HepG2 (cell line): ENCODE measurements around the gene UQCRC1. TPM values are rescaled to one million over a fixed set of nuclear protein-coding genes. Genes with fewer than 3 reads are reported as not detected.

Source experiments
- ARNT2 ChIP-seq: sonication (generic); formaldehyde crosslinking; IDR thresholded peaks from 2 replicates; pipeline ENCODE4 v1.8.0; 2022; ENCODE audit warnings: mild to moderate bottlenecking, low read depth, missing genetic modification reagents, moderate library complexity
- CERS6 ChIP-seq: sonication (generic); formaldehyde crosslinking; IDR thresholded peaks from 2 replicates; pipeline ENCODE4 v1.5.0; 2020; ENCODE audit warnings: missing genetic modification reagents
- DR1 ChIP-seq: sonication (generic); formaldehyde crosslinking; IDR thresholded peaks from 2 replicates; pipeline ENCODE4 v1.8.0; 2021; ENCODE audit warnings: mild to moderate bottlenecking, missing genetic modification reagents, inconsistent platforms
- GPBP1L1 ChIP-seq: sonication (generic); formaldehyde crosslinking; IDR thresholded peaks from 2 replicates; pipeline ENCODE4 v1.5.0; 2020; ENCODE audit warnings: mild to moderate bottlenecking, missing genetic modification reagents
- HES4 ChIP-seq: sonication (generic); formaldehyde crosslinking; IDR thresholded peaks from 2 replicates; pipeline ENCODE4 v1.9.0; 2021; ENCODE audit warnings: mild to moderate bottlenecking, missing genetic modification reagents, borderline replicate concordance
- HMG20B ChIP-seq: conservative IDR thresholded peaks from 2 replicates; pipeline ENCODE4 v1.6.1; 2016; ENCODE audit warnings: missing genetic modification reagents, missing compliant biosample characterization
- HOXA3 ChIP-seq: sonication (generic); formaldehyde crosslinking; IDR thresholded peaks from 2 replicates; pipeline ENCODE4 v1.5.0; 2020; ENCODE audit warnings: missing genetic modification reagents
- MBNL3 ChIP-seq: fragments of 250-450 bp; sonication (Bioruptor Pico); conservative IDR thresholded peaks from 2 replicates; pipeline ENCODE4 v1.8.0; 2022; ENCODE audit warnings: mild to moderate bottlenecking, inconsistent platforms
- MYNN ChIP-seq: sonication (generic); formaldehyde crosslinking; IDR thresholded peaks from 2 replicates; pipeline ENCODE4 v1.4.0; 2020; ENCODE audit warnings: mild to moderate bottlenecking, low read depth, missing genetic modification reagents
- PREB ChIP-seq: sonication (generic); formaldehyde crosslinking; IDR thresholded peaks from 2 replicates; pipeline ENCODE4 v1.4.0; 2020; ENCODE audit warnings: missing genetic modification reagents
- RAD51 ChIP-seq: fragments of 450-650 bp; IDR thresholded peaks from 2 replicates; pipeline ENCODE4 v1.6.1; 2016; ENCODE audit warnings: borderline replicate concordance
- ZBTB37 ChIP-seq: sonication (generic); formaldehyde crosslinking; IDR thresholded peaks from 2 replicates; pipeline ENCODE4 v1.4.0; 2020; ENCODE audit warnings: mild to moderate bottlenecking, missing genetic modification reagents
- ZNF142 ChIP-seq: sonication (generic); formaldehyde crosslinking; IDR thresholded peaks from 2 replicates; pipeline ENCODE4 v1.4.0; 2020; ENCODE audit warnings: missing genetic modification reagents
- ZNF253 ChIP-seq: sonication (generic); formaldehyde crosslinking; IDR thresholded peaks from 2 replicates; pipeline ENCODE4 v1.8.0; 2022; ENCODE audit warnings: mild to moderate bottlenecking, missing genetic modification reagents, borderline replicate concordance
- ZNF350 ChIP-seq: sonication (generic); formaldehyde crosslinking; IDR thresholded peaks from 2 replicates; pipeline ENCODE4 v1.4.0; 2020; ENCODE audit warnings: mild to moderate bottlenecking, low read depth, missing genetic modification reagents, borderline replicate concordance
- ZNF354B ChIP-seq: sonication (generic); formaldehyde crosslinking; IDR thresholded peaks from 2 replicates; pipeline ENCODE4 v1.8.0; 2022; ENCODE audit warnings: mild to moderate bottlenecking, missing genetic modification reagents
- ZNF543 ChIP-seq: sonication (generic); formaldehyde crosslinking; IDR thresholded peaks from 2 replicates; pipeline ENCODE4 v1.4.0; 2020; ENCODE audit warnings: mild to moderate bottlenecking, missing genetic modification reagents
- ZNF598 ChIP-seq: sonication (generic); formaldehyde crosslinking; IDR thresholded peaks from 2 replicates; pipeline ENCODE4 v1.5.1; 2020; ENCODE audit warnings: mild to moderate bottlenecking, missing genetic modification reagents, borderline replicate concordance
- polyA plus RNA-seq, 8 experiments: library from polyadenylated mRNA; depleted of rRNA in 3 of 8; stranded (reverse) in 7 of 8; unstranded in 1 of 8; fragments of >200 nt; fragmentation: Illumina TruSeq in 4 of 8; extraction: Trizol in 4 of 8; gene quantifications; 2 replicates each; pipeline versions ENCODE4 v1.2.1 to v1.2.3, GENCODE V29; 2011 to 2016; ENCODE audit warnings: low read depth in 4 of 8, missing spikeins in 1 of 8, mixed read lengths in 1 of 8; ENCODE audit not compliant: insufficient read depth in 1 of 8
- total RNA-seq, 5 experiments: library from RNA; depleted of rRNA; stranded (reverse); fragments of >200 nt; fragmentation: Illumina TruSeq; extraction: Trizol; gene quantifications; 2 replicates each; pipeline ENCODE4 v1.2.3, GENCODE V29; 2016; ENCODE audit warnings: low read depth in 1 of 5

UQCRC1 gene
- total and polyA plus RNA-seq, 2 of the 13 experiments (the other 11 are each of a cell fraction or from before 2014, with no cell fraction given), result 316 to 680 TPM

GRCh38 chr3:48556796-48557626 is 52.4 kb downstream of the UQCRC1 start, which contains the start of gene PFKFB4 (continued):
- TF ChIP-seq PREB (CRISPR knock-in tag) (no peak), ARNT2 (CRISPR knock-in tag) (peak; percentile 75; the same call in 1 of the 2 replicates), MYNN (no peak), ZNF543 (CRISPR knock-in tag) (0 out of 2 replicates have a peak, but pooled peaks have one; percentile 58), DR1 (CRISPR knock-in tag) (peak; percentile 68), HOXA3 (peak; percentile 85), ZNF354B (no peak), GPBP1L1 (CRISPR knock-in tag) (no peak), ZNF598 (CRISPR knock-in tag) (no peak), ZBTB37 (no peak), ZNF350 (CRISPR knock-in tag) (peak; percentile 60; the same call in 1 of the 2 replicates), ZNF142 (CRISPR knock-in tag) (no peak), MBNL3 (CRISPR knock-in tag) (no peak), HMG20B (CRISPR knock-in tag) (0 out of 2 replicates have a peak, but pooled peaks have one; percentile 46), ZNF253 (CRISPR knock-in tag) (no peak), RAD51 (no peak), CERS6 (CRISPR knock-in tag) (no peak), HES4 (CRISPR knock-in tag) (no peak)
